GM18519 (cell line): ENCODE data around the gene EID1.
"Not testable (repeated sequence)": the region's sequence is repeated elsewhere in the genome, so short reads cannot be mapped to it uniquely, and the experiment has no call there.

Experiments
- ATAC-seq: cut with Tn5 transposase; IDR thresholded peaks from one replicate; pipeline ENCODE4 v1.9.1; 2021; ENCODE audit warnings: mild to moderate bottlenecking, moderate library complexity; ENCODE audit not compliant: unreplicated experiment, low FRiP score

The EID1 gene

DNA sequence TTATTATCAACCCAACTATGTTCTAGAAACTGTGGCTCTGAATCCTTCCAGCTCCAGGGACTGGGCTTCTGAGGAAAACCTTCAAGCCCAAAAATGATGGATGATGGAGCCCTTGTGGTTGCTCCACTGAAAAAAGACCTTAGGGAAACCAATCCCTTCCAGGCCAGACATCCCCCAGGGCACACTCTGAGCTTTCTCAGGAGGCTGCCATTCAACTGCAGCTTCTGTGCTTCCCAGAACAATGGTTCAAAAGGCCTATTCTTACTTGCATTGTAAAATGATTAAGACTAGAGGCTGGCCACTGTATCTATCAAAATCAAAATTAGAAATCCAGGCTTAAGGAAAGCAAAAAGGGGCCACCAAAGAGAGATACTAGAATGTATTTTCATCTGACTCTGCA is 27.3 kb downstream of the EID1 start:
- no peak for ATAC-seq

DNA sequence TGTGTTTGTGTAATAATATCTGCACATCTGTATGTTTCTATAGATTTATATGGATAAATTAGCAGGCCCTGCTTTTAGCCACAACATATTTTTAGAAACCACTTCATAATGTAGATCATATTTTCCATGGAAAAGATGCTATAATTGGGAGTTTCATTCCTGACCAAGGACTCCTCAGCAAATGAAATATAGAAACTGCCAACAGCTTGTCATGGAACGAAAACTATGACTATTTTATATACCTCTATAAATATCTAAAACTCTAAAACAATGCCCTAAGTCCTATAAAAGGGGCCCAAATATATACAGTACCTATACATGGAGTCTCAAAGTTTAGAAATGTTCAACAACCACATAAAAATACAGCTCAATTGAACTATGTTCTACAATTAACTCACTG is 27.9 kb downstream of the EID1 start:
- ATAC-seq: no peak

DNA sequence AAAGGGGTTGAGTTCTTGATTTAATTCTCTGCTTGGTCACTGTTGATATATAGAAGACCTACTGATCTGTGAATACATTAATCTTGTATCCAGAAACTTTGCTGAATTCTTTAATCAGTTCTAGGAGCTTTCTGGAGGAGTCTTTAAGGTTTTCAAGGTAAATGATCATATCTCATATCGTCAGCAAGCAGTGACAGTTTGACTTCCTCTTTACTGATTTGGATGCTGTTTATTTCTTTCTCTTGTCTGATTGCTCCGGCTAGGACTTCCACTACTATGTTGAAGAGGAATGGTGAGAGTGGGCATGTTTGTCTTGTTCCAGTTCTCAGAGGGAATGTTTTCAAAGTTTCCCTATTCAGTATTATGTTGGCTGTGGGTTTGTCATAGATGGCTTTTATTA is 31.4 kb downstream of the EID1 start:
- ATAC-seq: not testable (repeated sequence)

- not testable (repeated sequence) for ATAC-seq
Observed at GRCh38 chr15:48910554-48910953, 32.6 kb downstream of the EID1 start.

GRCh38 chr15:48913141-48913540 is 35.2 kb downstream of the EID1 start:
- no peak for ATAC-seq

DNA sequence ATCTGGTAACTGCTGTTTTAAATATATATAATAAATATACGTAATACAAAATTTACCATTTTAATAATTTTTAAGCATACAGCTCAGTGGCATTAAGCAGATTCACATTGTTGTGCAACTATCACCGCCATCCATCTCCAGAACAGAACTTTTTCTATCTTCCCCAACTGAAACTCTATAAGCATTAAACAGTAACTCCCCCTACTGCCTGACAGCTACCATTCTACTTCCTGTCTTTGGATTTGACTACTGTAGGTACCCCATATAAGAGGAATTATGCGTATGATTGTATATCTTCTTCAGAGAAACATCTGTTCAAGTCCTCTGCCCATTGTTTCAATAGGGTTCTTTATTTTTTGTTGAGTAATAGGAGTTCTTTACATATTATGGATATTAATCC is 36.8 kb downstream of the EID1 start:
- no peak for ATAC-seq

DNA sequence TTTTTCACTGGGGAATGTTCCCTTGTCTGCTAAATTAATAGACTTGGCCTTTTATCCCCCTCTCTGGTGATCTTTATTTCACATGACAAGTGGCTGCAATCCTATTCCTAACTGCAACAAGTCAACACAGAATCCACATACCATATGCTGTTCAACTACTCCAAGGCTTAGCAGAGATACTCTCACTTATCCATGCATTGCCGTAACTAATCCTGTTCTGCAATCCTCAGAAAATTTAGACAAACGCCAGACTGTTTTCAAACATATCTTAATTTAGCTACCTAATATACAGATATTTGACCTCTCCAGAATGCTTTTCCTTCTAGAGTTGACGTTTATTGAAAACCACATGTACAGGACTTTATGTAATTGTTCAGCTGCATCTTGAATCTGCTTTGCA is 37.9 kb downstream of the EID1 start:
- ATAC-seq: no peak

DNA sequence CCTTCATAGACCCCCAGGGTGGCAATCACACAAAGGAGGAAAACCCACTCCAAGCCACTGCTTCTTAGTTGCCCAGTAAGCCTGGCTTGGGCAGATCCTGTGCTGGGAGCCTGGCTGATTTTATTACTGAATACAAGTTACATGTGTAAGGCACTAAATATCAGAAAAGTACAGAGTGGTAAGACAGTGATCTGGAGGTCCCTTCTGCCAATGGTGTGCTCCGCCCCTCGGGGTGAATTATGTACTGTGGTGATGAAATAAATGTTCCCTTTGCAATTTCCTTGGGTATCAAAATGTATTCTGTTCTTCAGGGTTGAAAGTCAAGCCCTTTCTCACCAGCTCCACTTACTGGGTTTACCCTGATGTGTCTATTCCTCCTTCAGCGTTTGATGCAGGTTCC is 38.8 kb downstream of the EID1 start:
- ATAC-seq: no peak

DNA sequence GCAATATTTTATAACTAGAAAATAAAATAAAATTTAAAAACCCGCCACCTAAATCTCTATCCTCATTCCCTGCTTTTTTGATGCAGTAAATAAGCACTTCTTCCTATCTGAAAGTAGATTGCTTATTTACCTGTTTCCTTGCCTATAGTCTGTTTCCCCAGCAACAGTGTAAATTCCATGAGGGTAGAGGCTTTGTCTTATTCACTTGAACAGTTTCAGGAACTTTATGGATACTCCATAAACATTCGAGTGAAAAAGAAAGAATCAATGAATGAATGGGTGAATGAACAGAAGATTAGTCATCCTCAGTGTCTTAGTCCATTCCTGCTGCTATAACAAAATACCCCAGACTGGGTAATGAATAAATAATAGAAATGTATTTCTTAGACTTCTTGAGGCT is 44.1 kb downstream of the EID1 start:
- no peak for ATAC-seq

DNA sequence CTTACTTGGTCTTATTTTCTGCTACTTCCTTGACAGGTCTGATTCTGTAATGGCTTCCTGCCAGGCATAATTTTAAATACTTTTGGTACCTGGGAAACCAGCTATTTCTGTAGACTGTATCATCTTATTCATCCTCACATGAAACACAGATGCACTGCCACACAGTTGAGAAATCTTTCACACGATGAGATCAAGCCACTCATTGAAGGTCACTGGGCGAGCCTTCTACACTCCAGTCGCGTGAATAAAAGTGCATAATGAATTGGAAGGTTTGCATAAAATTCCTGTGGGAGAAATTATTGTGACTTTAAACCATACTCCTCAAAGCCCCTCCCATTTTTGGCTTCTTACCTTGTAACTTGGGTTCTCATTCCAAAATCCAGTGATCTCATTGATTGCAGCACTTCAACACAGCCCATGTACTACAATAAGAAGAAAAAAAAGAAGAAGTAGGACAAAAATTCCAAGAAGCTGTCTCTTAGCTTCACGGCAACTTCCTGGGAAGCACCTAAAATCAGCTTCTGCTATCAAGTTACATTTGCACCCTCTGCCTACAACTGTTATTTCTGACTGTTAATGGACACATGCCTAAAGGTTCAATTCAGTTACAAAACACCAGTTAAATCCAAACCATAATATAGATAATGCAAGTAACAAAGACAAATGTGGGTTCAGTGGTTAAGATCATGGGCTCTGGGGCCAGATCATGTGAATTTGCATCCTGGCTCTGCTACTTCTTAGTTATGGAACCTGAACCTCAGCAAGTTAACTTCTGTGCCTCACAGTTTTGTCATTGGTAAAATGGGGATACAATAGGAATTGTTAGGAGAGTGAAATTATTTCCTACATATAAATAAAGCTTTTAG is 46.8 kb downstream of the EID1 start:
- no peak for ATAC-seq

DNA sequence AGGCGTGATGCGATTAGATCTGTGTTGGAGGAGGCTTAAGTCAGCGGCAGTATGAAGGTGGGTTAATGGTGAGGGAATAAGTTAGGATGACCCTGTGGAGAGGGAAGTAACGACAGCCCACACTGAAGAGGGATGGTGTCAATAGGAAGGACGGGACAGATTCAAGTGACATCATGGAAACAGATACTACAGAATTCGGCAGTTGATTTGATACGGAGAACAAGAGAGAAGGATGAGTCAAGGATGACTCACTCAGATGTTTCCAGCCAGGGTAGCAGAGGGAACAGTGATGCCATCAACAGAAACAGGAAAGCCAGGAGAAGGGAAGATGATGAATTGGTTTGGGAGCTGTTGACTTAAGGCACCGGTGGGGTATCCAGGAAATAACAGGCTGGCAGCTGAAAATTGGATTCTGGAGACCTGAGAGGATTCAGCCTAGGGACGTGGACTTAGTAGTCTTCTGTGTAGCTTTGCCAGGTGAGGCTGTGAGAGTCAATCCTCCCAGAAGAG is 47.8 kb downstream of the EID1 start:
- no peak for ATAC-seq

- ATAC-seq: no peak
Observed at GRCh38 chr15:48928877-48929538, 51.1 kb downstream of the EID1 start.

GRCh38 chr15:48929661-48930060 is 51.7 kb downstream of the EID1 start:
- no peak for ATAC-seq
